Hepatocyte (in vitro differentiated cells): Measurements from ENCODE around the gene CAPN15.

ENCODE experiments used
- CTCF ChIP-seq: fragments of 200-600 bp; sonication (generic); IDR thresholded peaks from 2 replicates; pipeline ENCODE4 v1.5.1; 2016; ENCODE audit warnings: antibody characterized with exemption, mild to moderate bottlenecking; ENCODE audit not compliant: poor library complexity
- EZH2phosphoT487 ChIP-seq: fragments of 200-600 bp; sonication (generic); IDR thresholded peaks from one replicate; pipeline ENCODE4 v1.6.1; 2018; ENCODE audit warnings: antibody characterized with exemption, mild to moderate bottlenecking, low read depth, moderate library complexity; ENCODE audit not compliant: unreplicated experiment, severe bottlenecking

- no peak for TF ChIP-seq CTCF
- peak; percentile 77 for TF ChIP-seq EZH2phosphoT487
These were observed 32.7 kb downstream of the CAPN15 start, which contains the start of gene PRR35 for GRCh38 chr16:560204-560700.
